GM10266 (cell line): ENCODE data around the gene CSN2.
"Not testable (repeated sequence)": the region's sequence is repeated elsewhere in the genome, so short reads cannot be mapped to it uniquely, and the experiment has no call there.

Source experiments
- DNase-seq: peaks from one replicate; pipeline ENCODE4 v3.0.0; 2012; ENCODE audit errors: extremely low spot score
- CTCF ChIP-seq: IDR thresholded peaks from 2 replicates; pipeline ENCODE4 v1.5.1; 2012; ENCODE audit warnings: mild to moderate bottlenecking, low read depth; ENCODE audit not compliant: control insufficient read depth, insufficient read depth; ENCODE audit errors: missing control alignments

The CSN2 gene

DNA sequence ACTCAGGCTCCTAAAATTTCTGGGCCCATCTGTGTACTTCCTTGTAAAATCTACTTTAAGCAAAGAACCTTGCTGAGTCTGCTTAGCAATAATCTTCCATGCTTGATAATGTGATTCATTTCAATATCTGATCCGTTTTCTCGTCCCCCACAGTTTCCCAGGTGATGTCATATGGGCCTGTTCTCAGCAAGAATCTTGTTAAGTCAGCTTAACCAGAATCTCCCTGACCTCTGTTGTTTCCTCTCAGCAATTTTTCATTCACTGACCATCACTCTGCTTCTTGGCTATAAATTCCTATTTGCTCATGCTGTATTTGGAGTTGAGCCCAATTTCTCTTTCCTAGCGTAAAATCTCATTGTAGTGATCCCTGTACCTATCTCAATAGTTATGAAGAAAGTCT lies 13.9 kb downstream of the CSN2 start:
- no peak for DNase-seq
- no peak for TF ChIP-seq CTCF

GRCh38 chr4:69936566-69936965 lies 29.0 kb downstream of the CSN2 start:
- TF ChIP-seq CTCF: no peak
- DNase-seq: no peak

DNA sequence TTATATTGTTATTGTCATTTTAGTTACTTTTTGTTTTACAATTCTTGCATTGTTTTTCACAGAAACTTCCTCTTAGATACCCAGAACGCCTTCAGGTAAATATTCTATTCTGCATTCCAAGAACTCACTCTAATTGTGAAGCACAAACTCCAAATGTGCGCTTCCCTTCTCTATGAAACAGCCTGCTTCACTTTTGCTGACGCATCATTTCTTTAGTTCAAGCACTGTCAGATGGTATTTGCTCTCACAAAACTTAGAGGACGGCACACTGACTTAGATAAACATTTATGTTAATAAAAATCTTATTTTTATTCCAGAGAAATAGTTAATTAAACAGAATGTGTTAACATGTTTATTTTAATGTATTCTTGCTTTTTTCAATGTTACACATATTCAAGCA lies 31.4 kb downstream of the CSN2 start:
- no peak for TF ChIP-seq CTCF
- DNase-seq: no peak

GRCh38 chr4:69930768-69931167 lies 34.8 kb downstream of the CSN2 start, which contains the start of gene CSN1S1:
Gene CSN1S1, plus strand, starts transcription at chr4:69931068. Its CDS starts 1,488 bp downstream, at chr4:69932556.
- TF ChIP-seq CTCF: no peak
- DNase-seq: no peak

GRCh38 chr4:69923782-69924410 lies 41.6 kb downstream of the CSN2 start:
- not testable (repeated sequence) for DNase-seq

GRCh38 chr4:69920874-69921273 lies 44.7 kb downstream of the CSN2 start:
- DNase-seq: no peak
- no peak for TF ChIP-seq CTCF

- DNase-seq: no peak
- no peak for TF ChIP-seq CTCF
These were observed 55.3 kb downstream of the CSN2 start for GRCh38 chr4:69910016-69910782.

- no peak for TF ChIP-seq CTCF
- no peak for DNase-seq
These were observed 56.3 kb downstream of the CSN2 start for GRCh38 chr4:69909195-69909594.
